Measurements from ENCODE around the gene NCKAP5.

NCKAP5 gene

GRCh38 chr2:133568172-133568571, at the start of gene NCKAP5:
Gene NCKAP5 (minus strand): TSS chr2:133568463. CDS start chr2:133517526, 50,937 bp downstream.
- DNase-seq (ENCODE audit: low read depth): peak; percentile 76
- H3K4me3 ChIP-seq (ENCODE audit: low read length): peak within 1 kb of the TSS; percentile 36
- TF ChIP-seq, protein P1, sequence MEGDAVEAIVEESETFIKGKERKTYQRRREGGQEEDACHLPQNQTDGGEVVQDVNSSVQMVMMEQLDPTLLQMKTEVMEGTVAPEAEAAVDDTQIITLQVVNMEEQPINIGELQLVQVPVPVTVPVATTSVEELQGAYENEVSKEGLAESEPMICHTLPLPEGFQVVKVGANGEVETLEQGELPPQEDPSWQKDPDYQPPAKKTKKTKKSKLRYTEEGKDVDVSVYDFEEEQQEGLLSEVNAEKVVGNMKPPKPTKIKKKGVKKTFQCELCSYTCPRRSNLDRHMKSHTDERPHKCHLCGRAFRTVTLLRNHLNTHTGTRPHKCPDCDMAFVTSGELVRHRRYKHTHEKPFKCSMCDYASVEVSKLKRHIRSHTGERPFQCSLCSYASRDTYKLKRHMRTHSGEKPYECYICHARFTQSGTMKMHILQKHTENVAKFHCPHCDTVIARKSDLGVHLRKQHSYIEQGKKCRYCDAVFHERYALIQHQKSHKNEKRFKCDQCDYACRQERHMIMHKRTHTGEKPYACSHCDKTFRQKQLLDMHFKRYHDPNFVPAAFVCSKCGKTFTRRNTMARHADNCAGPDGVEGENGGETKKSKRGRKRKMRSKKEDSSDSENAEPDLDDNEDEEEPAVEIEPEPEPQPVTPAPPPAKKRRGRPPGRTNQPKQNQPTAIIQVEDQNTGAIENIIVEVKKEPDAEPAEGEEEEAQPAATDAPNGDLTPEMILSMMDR (IDR thresholded peaks at IDR 0.05; ENCODE audit: insufficient read depth, low read depth, low read length, missing control alignments): peak; percentile 13

GRCh38 chr2:133609664-133610063, 41.4 kb upstream of the NCKAP5 start:
- peak; percentile 24 for DNase-seq (ENCODE audit: low read depth)
- no peak overlapping the region for H3K4me3 ChIP-seq (ENCODE audit: low read length)
- TF ChIP-seq, protein P1 (IDR thresholded peaks at IDR 0.05; ENCODE audit: insufficient read depth, low read depth, low read length, missing control alignments): no peak

DNA sequence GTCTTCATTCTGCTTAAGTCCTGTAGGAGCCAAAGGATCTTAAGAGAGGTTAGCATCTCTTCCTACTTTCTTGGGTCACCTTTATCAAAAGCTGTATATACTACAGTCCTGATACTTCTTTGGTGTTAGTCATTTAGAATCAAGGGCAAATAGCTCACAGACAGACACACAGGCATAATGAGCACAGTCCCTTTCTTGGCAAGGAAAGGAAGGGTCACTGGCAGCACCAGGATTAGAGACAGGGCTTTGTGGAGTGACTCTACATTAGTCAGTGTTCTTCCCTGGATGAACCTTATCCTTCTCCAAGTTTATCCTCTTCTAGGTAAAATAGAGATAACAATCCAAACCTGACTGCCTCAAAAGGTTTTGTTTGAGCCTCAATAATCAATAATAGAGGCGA, 40.0 kb upstream of the NCKAP5 start:
- DNase-seq (ENCODE audit: low read depth): no peak
- H3K4me3 ChIP-seq (ENCODE audit: low read length): no peak overlapping the region
- TF ChIP-seq, protein P1 (IDR thresholded peaks at IDR 0.05; ENCODE audit: insufficient read depth, low read depth, low read length, missing control alignments): no peak

DNA sequence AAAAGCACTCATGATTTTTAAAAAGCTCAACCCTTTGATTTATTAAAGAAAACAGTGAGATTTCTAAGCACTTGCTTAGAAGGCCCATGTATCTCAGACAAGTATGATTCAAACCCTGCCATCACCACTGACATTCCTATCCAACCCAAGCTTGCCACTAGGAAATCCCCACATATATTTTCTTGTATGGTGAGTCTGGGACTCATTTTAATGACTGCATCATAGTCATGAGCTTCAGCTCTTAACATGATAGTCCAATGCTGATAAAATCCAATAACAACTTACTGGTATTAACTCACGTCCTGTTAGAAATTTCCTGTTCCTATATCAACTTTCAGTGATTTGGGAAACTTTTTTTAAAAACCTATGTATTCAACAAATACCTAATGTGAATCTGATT, 39.4 kb upstream of the NCKAP5 start:
- TF ChIP-seq, protein P1 (IDR thresholded peaks at IDR 0.05; ENCODE audit: insufficient read depth, low read depth, low read length, missing control alignments): no peak
- H3K4me3 ChIP-seq (ENCODE audit: low read length): no peak overlapping the region
- DNase-seq (ENCODE audit: low read depth): peak; percentile 60

DNA sequence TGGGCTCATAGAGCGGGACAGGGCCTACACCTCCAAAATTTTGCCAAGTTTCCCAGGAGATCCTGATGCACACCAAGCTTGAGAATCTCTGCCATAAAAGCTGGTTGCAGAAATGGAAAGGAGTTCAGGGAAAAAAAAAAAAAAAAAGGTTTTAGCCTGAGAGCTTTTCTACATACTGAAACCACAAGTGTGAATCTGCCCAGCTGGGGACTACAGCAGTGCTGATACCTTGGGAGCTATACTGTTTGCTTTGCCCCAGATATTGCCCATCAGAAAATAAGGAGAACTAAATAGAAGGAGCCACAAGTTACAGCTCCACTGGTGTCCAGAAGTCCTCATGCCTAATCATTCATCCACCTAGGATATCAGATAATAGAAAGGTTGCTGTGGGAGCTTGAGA, 38.4 kb upstream of the NCKAP5 start:
- no peak for DNase-seq (ENCODE audit: low read depth)
- TF ChIP-seq, protein P1 (IDR thresholded peaks at IDR 0.05; ENCODE audit: insufficient read depth, low read depth, low read length, missing control alignments): no peak

GRCh38 chr2:133605766-133606137, 37.5 kb upstream of the NCKAP5 start:
- no peak for DNase-seq (ENCODE audit: low read depth)
- TF ChIP-seq, protein P1 (IDR thresholded peaks at IDR 0.05; ENCODE audit: insufficient read depth, low read depth, low read length, missing control alignments): no peak

More for the DNA sequence above, 38.4 kb upstream of the NCKAP5 start:
- H3K4me3 ChIP-seq (ENCODE audit: low read length): no peak overlapping the region

GRCh38 chr2:133605011-133605765, 36.9 kb upstream of the NCKAP5 start:
- no peak for DNase-seq (ENCODE audit: low read depth)
- no peak overlapping the region for H3K4me3 ChIP-seq (ENCODE audit: low read length)
- TF ChIP-seq, protein P1 (IDR thresholded peaks at IDR 0.05; ENCODE audit: insufficient read depth, low read depth, low read length, missing control alignments): no peak

More at GRCh38 chr2:133605766-133606137, 37.5 kb upstream of the NCKAP5 start:
- H3K4me3 ChIP-seq (ENCODE audit: low read length): no peak overlapping the region
